ENCODE measurements around the gene TTC7B. TPM values are rescaled to one million over a fixed set of nuclear protein-coding genes. Genes with fewer than 3 reads are reported as not detected.

TTC7B gene
- total RNA-seq, 1 experiment from 2014 or later = 40.9 TPM

DNA sequence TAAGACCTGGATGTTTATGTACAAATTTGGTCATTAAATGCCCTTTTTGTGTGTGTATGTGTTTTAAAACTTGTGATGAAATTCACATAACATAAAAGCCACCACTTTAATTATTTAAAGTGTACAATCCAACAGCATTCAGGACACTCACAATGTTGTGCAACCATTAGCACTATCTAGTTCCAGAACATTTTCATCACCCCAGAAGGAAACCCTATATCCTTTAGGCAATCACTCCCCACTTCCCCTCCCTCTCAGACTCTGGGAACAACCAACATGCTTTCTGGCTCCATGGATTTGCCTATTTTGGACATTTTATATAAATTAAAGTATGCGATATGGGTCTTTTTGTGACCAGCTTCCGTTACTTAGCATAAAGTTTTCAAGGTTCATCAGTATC lies 124.6 kb downstream of the TTC7B start:
- TF ChIP-seq SIN3A (IDR thresholded peaks at IDR 0.05; ENCODE audit: borderline replicate concordance, insufficient read depth, low read depth, low read length) (no peak), TCF7L2 (IDR thresholded peaks at IDR 0.05; ENCODE audit: low read depth, low read length) (no peak), POLR2AphosphoS5 (IDR thresholded peaks at IDR 0.05; ENCODE audit: low read depth, low read length) (no peak), REST (IDR thresholded peaks at IDR 0.05; ENCODE audit: insufficient read depth in 1 of 2, low read depth in 2 of 2, low read length in 1 of 2) (no peak)
- TF ChIP-seq, protein P1, sequence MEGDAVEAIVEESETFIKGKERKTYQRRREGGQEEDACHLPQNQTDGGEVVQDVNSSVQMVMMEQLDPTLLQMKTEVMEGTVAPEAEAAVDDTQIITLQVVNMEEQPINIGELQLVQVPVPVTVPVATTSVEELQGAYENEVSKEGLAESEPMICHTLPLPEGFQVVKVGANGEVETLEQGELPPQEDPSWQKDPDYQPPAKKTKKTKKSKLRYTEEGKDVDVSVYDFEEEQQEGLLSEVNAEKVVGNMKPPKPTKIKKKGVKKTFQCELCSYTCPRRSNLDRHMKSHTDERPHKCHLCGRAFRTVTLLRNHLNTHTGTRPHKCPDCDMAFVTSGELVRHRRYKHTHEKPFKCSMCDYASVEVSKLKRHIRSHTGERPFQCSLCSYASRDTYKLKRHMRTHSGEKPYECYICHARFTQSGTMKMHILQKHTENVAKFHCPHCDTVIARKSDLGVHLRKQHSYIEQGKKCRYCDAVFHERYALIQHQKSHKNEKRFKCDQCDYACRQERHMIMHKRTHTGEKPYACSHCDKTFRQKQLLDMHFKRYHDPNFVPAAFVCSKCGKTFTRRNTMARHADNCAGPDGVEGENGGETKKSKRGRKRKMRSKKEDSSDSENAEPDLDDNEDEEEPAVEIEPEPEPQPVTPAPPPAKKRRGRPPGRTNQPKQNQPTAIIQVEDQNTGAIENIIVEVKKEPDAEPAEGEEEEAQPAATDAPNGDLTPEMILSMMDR (IDR thresholded peaks at IDR 0.05) = no peak
- Histone ChIP-seq H3K9me3 (ENCODE audit: control insufficient read depth, insufficient read depth, low read depth, low read length) (no peaks in the 10 kb centered on the region), H3K27me3 (ENCODE audit: control insufficient read depth, insufficient read depth, low read length) (no peaks in the 10 kb centered on the region), H3K4me1 (ENCODE audit: control insufficient read depth, insufficient read depth, low read length) (no peaks in the 10 kb centered on the region), H3K4me3 (ENCODE audit: low read depth in 2 of 2, low read length in 2 of 2) (no peak overlapping the region), H3K36me3 (ENCODE audit: control insufficient read depth, insufficient read depth, low read length) (no peaks in the 10 kb centered on the region), H3K27ac (ENCODE audit: low read length) (no peak overlapping the region)
- ChIA-PET CTCF (no interaction called here), POLR2A (interaction anchor here (0.7 kb wide), 1 partner anchor 735 kb away, joined by 3 read pairs; no protein-coding TSS in a partner anchor)
- BruUV-seq (replicated peaks) = no TSS peak
- in situ Hi-C loops (cut with HindIII; ENCODE audit: low pct_unique_long_range_greater_than_20kb, low sequenced_read_pairs) (no loop called here), intact Hi-C loops (cut with micrococcal nuclease; ENCODE audit: unreplicated experiment) (loop anchor here (10.0 kb wide), 1 partner anchor 387 kb away; no protein-coding TSS in a partner anchor)
- DNase-seq (ENCODE audit: low read depth, low spot score) (no peak), ATAC-seq (no peak)

GRCh38 chr14:90687680-90688079 lies 128.6 kb downstream of the TTC7B start:
- POLR2A ChIA-PET = no interaction called here
- DNase-seq (ENCODE audit: low read depth, low spot score) (no peak), ATAC-seq (no peak)
- TF ChIP-seq TCF7L2 (IDR thresholded peaks at IDR 0.05; ENCODE audit: low read depth, low read length) (no peak), SIN3A (IDR thresholded peaks at IDR 0.05; ENCODE audit: borderline replicate concordance, insufficient read depth, low read depth, low read length) (no peak), REST (IDR thresholded peaks at IDR 0.05; ENCODE audit: insufficient read depth in 1 of 2, low read depth in 2 of 2, low read length in 1 of 2) (no peak), POLR2AphosphoS5 (IDR thresholded peaks at IDR 0.05; ENCODE audit: low read depth, low read length) (no peak)
- TF ChIP-seq, protein P1 (IDR thresholded peaks at IDR 0.05) = no peak
- Histone ChIP-seq H3K4me1 (ENCODE audit: control insufficient read depth, insufficient read depth, low read length) (no peaks in the 10 kb centered on the region), H3K36me3 (ENCODE audit: control insufficient read depth, insufficient read depth, low read length) (no peaks in the 10 kb centered on the region), H3K4me3 (ENCODE audit: low read depth in 2 of 2, low read length in 2 of 2) (no peak overlapping the region), H3K27me3 (ENCODE audit: control insufficient read depth, insufficient read depth, low read length) (no peaks in the 10 kb centered on the region), H3K27ac (ENCODE audit: low read length) (no peak overlapping the region), H3K9me3 (ENCODE audit: control insufficient read depth, insufficient read depth, low read depth, low read length) (no peaks in the 10 kb centered on the region)
- intact Hi-C loops (cut with micrococcal nuclease; ENCODE audit: unreplicated experiment) = loop anchor here (5.0 kb wide), 1 partner anchor 280 kb away; no protein-coding TSS in a partner anchor
- in situ Hi-C loops (cut with HindIII; ENCODE audit: low pct_unique_long_range_greater_than_20kb, low sequenced_read_pairs) = no loop called here
- BruUV-seq (replicated peaks) = no TSS peak
- CTCF ChIA-PET = interaction anchor here (0.5 kb wide), 1 partner anchor 398 kb away, joined by 3 read pairs; no protein-coding TSS in a partner anchor
